Activated CD4-positive, alpha-beta T cell treated with anti-CD3 and anti-CD28 coated beads, Interleukin-2, amount 50 U/mL, for 24 hours (primary cell): ENCODE measurements around the gene MAP3K3.
A peak's percentile ranks its signal among the peaks of the same experiment; 100 is the strongest.

Source experiments
- DNase-seq, 2 donors: peaks; one replicate each; pipeline ENCODE4 v3.0.0-alpha.2; 2020; ENCODE audit warnings: low read depth in 1 of 2, low spot score in 1 of 2

Gene MAP3K3

GRCh38 chr17:63622574-63623390, 565 bp downstream of the MAP3K3 start:
- peak; percentile 16 to 28 for DNase-seq

- no peak for DNase-seq
These were observed 1.7 kb downstream of the MAP3K3 start for GRCh38 chr17:63623786-63624530.

- DNase-seq, result no peak
These were observed 2.3 kb downstream of the MAP3K3 start for GRCh38 chr17:63624531-63624880.

GRCh38 chr17:63626551-63627180, 4.4 kb downstream of the MAP3K3 start:
- DNase-seq, result no peak

- no peak for DNase-seq
These were observed 7.4 kb downstream of the MAP3K3 start for GRCh38 chr17:63629627-63630026.

GRCh38 chr17:63631062-63631461, 8.8 kb downstream of the MAP3K3 start:
- DNase-seq, result no peak

- no peak for DNase-seq
These were observed 9.4 kb downstream of the MAP3K3 start for GRCh38 chr17:63631626-63632025.

- DNase-seq, result no peak
These were observed 11.5 kb downstream of the MAP3K3 start for GRCh38 chr17:63633742-63634141.

GRCh38 chr17:63634163-63634562, 11.9 kb downstream of the MAP3K3 start:
- no peak for DNase-seq

GRCh38 chr17:63634816-63635215, 12.6 kb downstream of the MAP3K3 start:
- DNase-seq, result no peak

GRCh38 chr17:63635290-63635689, 13.1 kb downstream of the MAP3K3 start:
- no peak for DNase-seq

GRCh38 chr17:63635787-63636186, 13.6 kb downstream of the MAP3K3 start:
- DNase-seq, result no peak

- DNase-seq, result no peak
These were observed 16.9 kb downstream of the MAP3K3 start for GRCh38 chr17:63639125-63639524.

- no peak for DNase-seq
These were observed 17.8 kb downstream of the MAP3K3 start for GRCh38 chr17:63640038-63640437.

- DNase-seq, result no peak
These were observed 19.7 kb downstream of the MAP3K3 start for GRCh38 chr17:63641692-63642448.

- no peak for DNase-seq
These were observed 22.6 kb downstream of the MAP3K3 start for GRCh38 chr17:63644846-63645245.

GRCh38 chr17:63645775-63646487, 23.7 kb downstream of the MAP3K3 start:
- no peak for DNase-seq

GRCh38 chr17:63646488-63646806, 24.2 kb downstream of the MAP3K3 start:
- no peak for DNase-seq

- no peak for DNase-seq
These were observed 25.0 kb downstream of the MAP3K3 start for GRCh38 chr17:63647065-63647725.

- DNase-seq, result no peak
These were observed 25.7 kb downstream of the MAP3K3 start for GRCh38 chr17:63647936-63648335.
